ENCODE results near the gene ANKRD17.

ANKRD17 gene

DNA sequence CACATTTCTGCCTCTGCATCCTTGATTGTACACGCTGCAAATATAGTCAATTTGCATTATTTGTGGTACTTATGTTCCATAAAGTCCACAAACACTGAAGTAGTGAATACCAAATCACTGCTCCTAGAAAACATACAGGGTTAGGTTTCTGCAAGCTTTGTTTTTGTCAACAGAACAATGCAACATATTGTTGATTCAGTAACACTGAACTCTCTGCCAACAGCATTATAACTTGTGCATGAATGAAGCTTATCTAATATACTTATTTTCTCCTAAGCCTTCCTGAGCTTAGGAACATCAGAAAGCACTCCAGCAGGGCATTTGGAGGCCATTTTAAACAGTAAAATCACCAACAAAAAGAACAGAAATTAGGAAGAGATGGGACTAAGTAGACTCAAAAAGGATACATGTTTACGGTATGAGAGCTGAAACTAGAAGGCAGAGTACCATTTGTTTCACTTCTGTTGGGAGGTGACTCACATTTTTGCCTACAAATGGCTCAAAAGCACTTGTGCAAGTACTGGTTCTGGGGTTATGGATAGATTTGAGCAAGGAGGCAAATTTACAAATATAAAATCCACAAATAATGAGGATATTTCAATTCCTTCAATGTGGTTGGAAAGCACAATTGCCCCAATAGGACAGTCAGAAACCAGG is 203.2 kb downstream of the ANKRD17 start:
- H3K4me3 ChIP-seq (replicated peaks; ENCODE audit: low read depth, low read length) = no peak overlapping the region
- TF ChIP-seq, protein P1, sequence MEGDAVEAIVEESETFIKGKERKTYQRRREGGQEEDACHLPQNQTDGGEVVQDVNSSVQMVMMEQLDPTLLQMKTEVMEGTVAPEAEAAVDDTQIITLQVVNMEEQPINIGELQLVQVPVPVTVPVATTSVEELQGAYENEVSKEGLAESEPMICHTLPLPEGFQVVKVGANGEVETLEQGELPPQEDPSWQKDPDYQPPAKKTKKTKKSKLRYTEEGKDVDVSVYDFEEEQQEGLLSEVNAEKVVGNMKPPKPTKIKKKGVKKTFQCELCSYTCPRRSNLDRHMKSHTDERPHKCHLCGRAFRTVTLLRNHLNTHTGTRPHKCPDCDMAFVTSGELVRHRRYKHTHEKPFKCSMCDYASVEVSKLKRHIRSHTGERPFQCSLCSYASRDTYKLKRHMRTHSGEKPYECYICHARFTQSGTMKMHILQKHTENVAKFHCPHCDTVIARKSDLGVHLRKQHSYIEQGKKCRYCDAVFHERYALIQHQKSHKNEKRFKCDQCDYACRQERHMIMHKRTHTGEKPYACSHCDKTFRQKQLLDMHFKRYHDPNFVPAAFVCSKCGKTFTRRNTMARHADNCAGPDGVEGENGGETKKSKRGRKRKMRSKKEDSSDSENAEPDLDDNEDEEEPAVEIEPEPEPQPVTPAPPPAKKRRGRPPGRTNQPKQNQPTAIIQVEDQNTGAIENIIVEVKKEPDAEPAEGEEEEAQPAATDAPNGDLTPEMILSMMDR (IDR thresholded peaks at IDR 0.05; ENCODE audit: low read depth, low read length, missing control alignments) = no peak
- no peak for DNase-seq (ENCODE audit: extremely low read depth, low read depth)

DNA sequence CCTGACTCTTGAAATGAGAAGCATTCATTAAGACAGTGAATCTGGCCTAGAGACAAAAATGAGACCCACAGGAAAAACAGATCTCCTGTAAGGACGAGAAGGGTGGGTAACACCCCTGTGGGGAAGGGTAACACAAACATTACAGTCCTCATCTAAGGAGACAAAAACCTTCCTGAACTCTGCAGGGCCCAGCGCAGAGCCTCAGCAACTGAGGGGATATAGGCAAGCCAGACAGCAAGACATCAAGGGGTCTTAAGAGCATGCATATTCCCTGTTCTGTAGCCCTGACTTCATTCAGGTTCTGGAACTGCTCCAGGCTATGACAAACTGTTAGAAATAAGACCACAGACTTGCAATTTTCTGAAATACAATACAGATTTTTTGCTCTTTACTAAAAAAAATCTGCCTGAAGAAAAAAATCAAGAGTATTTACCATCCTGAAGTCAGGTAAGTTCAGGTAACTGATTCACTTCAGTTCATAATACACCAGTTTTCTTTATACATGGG is 204.6 kb downstream of the ANKRD17 start:
- TF ChIP-seq, protein P1 (IDR thresholded peaks at IDR 0.05; ENCODE audit: low read depth, low read length, missing control alignments) = no peak
- no peak overlapping the region for H3K4me3 ChIP-seq (replicated peaks; ENCODE audit: low read depth, low read length)

DNA sequence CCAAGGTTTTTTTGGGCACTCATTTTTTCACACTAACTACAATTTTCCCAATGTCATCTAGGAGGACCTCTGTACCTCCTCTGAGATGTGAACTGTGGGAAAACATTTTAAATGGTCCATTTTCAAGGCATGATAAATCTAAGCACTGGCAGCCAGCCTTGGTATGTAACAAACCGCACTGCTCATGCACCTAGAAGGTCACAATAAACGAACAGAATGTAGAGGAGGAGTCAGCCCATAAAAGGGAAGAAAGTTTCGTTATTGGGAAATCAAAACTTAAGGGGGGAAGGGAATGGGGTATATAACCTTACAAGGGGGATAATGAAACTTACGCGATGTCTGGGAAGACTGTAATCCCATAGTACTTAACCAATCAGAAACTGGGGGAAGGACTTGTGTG is 205.5 kb downstream of the ANKRD17 start:
- TF ChIP-seq, protein P1 (IDR thresholded peaks at IDR 0.05; ENCODE audit: low read depth, low read length, missing control alignments) = no peak
- no peak for DNase-seq (ENCODE audit: extremely low read depth, low read depth)

More for the DNA sequence above, 204.6 kb downstream of the ANKRD17 start:
- no peak for DNase-seq (ENCODE audit: extremely low read depth, low read depth)

DNA sequence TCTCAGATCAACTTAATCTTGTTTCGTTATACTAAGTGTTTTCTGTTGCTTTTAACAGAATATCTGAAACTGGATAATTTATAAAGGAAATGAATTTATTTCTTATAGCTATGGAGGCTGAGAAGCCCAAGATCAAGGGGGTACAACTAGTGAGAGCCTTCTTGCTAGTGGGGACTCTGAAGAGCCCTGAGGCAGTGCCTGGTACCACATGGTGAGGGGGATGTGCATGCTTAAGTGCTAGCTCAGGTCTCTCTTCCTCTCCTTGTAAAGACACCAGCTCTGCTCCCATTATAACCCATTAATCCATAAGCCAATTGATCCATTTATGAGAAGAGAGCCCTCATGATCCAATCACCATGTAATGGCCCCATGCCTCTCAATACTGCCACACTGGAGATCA is 207.0 kb downstream of the ANKRD17 start:
- no peak overlapping the region for H3K4me3 ChIP-seq (replicated peaks; ENCODE audit: low read depth, low read length)
- TF ChIP-seq, protein P1 (IDR thresholded peaks at IDR 0.05; ENCODE audit: low read depth, low read length, missing control alignments) = no peak
- DNase-seq (ENCODE audit: extremely low read depth, low read depth) = no peak

More for the DNA sequence above, 205.5 kb downstream of the ANKRD17 start:
- no peak overlapping the region for H3K4me3 ChIP-seq (replicated peaks; ENCODE audit: low read depth, low read length)

DNA sequence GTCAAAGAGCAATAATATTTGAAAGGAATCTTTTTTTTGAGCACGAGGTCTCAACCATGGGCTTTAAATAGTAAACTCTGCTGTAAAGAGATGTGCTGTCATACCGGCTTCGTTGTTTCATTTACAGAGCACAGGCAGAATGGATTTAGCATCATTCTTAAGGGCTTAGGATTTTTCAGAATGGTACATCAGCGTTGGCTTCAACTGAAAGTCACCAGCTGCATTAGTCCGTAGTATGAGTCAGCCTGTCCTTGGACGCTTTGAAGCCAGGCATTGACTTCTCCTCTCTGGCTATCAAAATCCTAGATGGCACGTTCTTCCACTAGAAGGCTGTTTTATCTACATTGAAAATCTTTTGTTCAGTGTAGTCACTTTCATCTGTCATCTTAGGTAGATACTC is 212.7 kb downstream of the ANKRD17 start:
- H3K4me3 ChIP-seq (replicated peaks; ENCODE audit: low read depth, low read length) = no peak overlapping the region
- DNase-seq (ENCODE audit: extremely low read depth, low read depth) = no peak
- TF ChIP-seq, protein P1 (IDR thresholded peaks at IDR 0.05; ENCODE audit: low read depth, low read length, missing control alignments) = no peak

DNA sequence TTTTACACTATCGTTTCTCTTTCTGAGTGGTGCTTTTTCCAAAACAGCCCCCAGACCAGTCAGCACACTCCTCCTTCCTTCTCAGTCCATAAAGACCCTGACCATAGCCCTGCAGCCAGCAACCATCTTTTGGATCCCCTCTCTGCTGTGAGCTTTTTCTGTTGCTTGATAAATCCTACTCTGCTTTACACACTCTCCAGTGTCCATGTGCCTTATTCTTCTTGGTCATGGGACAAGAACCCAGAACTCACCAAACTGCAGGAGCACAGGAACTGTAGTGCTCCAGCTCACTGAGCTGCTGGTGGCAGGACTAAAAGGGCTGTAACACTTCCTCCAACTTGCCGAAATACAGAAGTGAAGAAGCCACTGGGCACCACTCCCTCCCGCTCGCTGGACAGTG is 221.5 kb downstream of the ANKRD17 start:
- DNase-seq (ENCODE audit: extremely low read depth, low read depth) = no peak
- H3K4me3 ChIP-seq (replicated peaks; ENCODE audit: low read depth, low read length) = no peak overlapping the region
- TF ChIP-seq, protein P1 (IDR thresholded peaks at IDR 0.05; ENCODE audit: low read depth, low read length, missing control alignments) = no peak

Data from HFF-Myc (cell line).